Common myeloid progenitor, CD34-positive (primary cell): ENCODE measurements around the gene IFNL3.
"Not testable (repeated sequence)": the region's sequence is repeated elsewhere in the genome, so short reads cannot be mapped to it uniquely, and the experiment has no call there.

ENCODE experiments used
- CTCF ChIA-PET: fragments of 350-600 bp; sonication (Branson Sonifier 250); formaldehyde crosslinking; loops from one replicate; lab custom pipeline; 2021; ENCODE audit warnings: antibody characterized with exemption; lab: Charles Lee
- POLR2A ChIA-PET: fragments of 350-600 bp; sonication (Branson Sonifier 250); formaldehyde crosslinking; loops from one replicate; lab custom pipeline; 2021; ENCODE audit warnings: antibody characterized with exemption; lab: Charles Lee
- DNase-seq, 3 donors: peaks; one replicate each; pipeline versions ENCODE4 v3.0.0 to v3.0.0-alpha.2; 2013
- H3K27ac ChIP-seq, 2 experiments: 1 replicate in 1 of 2; 2 replicates in 1 of 2; pipeline ENCODE4 v1.7.0; 2013; ENCODE audit warnings: inconsistent platforms in 2 of 2, low read length in 2 of 2, mild to moderate bottlenecking in 2 of 2, low read depth in 1 of 2, moderate library complexity in 1 of 2; ENCODE audit not compliant: severe bottlenecking in 2 of 2, insufficient read depth in 1 of 2, poor library complexity in 1 of 2
- H3K27me3 ChIP-seq, 5 experiments: replicated peaks in 2 of 5; 1 replicate in 3 of 5; 2 replicates in 2 of 5; pipeline versions ENCODE4 v1.6.1 to v1.7.0; 2013; ENCODE audit warnings: low read length in 4 of 5, mild to moderate bottlenecking in 2 of 5, moderate library complexity in 2 of 5, inconsistent platforms in 1 of 5; ENCODE audit not compliant: insufficient read depth in 5 of 5, control insufficient read depth in 4 of 5
- H3K36me3 ChIP-seq, 4 experiments: 1 replicate in 2 of 4; 2 replicates in 2 of 4; pipeline versions ENCODE4 v1.6.1 to v1.7.0; 2013; ENCODE audit warnings: low read length in 3 of 4, control low read depth in 1 of 4, mild to moderate bottlenecking in 1 of 4; ENCODE audit not compliant: control insufficient read depth in 4 of 4, insufficient read depth in 4 of 4
- H3K4me1 ChIP-seq, 4 experiments: 1 replicate in 3 of 4; 2 replicates in 1 of 4; pipeline versions ENCODE4 v1.6.1 to v1.7.1; 2013; ENCODE audit warnings: low read length in 3 of 4, mild to moderate bottlenecking in 3 of 4, control low read depth in 1 of 4, inconsistent platforms in 1 of 4, moderate library complexity in 1 of 4; ENCODE audit not compliant: control insufficient read depth in 4 of 4, insufficient read depth in 4 of 4; ENCODE audit errors: control extremely low read depth in 1 of 4
- H3K4me3 ChIP-seq, 7 experiments: 1 replicate in 4 of 7; 2 replicates in 3 of 7; pipeline versions ENCODE4 v1.5.1 to v1.7.0; 2013; ENCODE audit warnings: mild to moderate bottlenecking in 7 of 7, low read length in 6 of 7, moderate library complexity in 6 of 7, inconsistent platforms in 2 of 7, low read depth in 2 of 7, control low read depth in 1 of 7; ENCODE audit not compliant: insufficient read depth in 4 of 7, control insufficient read depth in 1 of 7; ENCODE audit errors: extremely low read depth in 1 of 7
- H3K9me3 ChIP-seq, 5 experiments: 1 replicate in 4 of 5; 2 replicates in 1 of 5; pipeline versions ENCODE4 v1.6.1 to v1.7.1; 2013; ENCODE audit warnings: low read length in 4 of 5, mild to moderate bottlenecking in 2 of 5, inconsistent platforms in 1 of 5, low read depth in 1 of 5, moderate library complexity in 1 of 5; ENCODE audit not compliant: control insufficient read depth in 4 of 5, insufficient read depth in 2 of 5; ENCODE audit errors: control extremely low read depth in 1 of 5
- WGBS: methylation state at CpG from one replicate; pipeline ENCODE4 v1.1.5; 2013; ENCODE audit not compliant: insufficient coverage; 5-methylcytosine and 5-hydroxymethylcytosine counted together

The IFNL3 gene

GRCh38 chr19:39246951-39247669, 2.3 kb upstream of the IFNL3 start:
- Histone ChIP-seq H3K27ac (no peak overlapping the region), H3K9me3 (no peaks in the 10 kb centered on the region), H3K4me3 (peak overlapping the region in 2 of 7 experiments; percentile 16 to 48), H3K27me3 (peaks cover 0 to 2% (median 0%) of the 10 kb centered on the region in 5 experiments), H3K4me1 (peaks cover 0 to 41% (median 25%) of the 10 kb centered on the region in 4 experiments), H3K36me3 (no peaks in the 10 kb centered on the region)
- peak in 2 of 3 donors; percentile 56 to 67 for DNase-seq
- ChIA-PET POLR2A (no interaction called here), CTCF (interaction anchor here (0.9 to 1.2 kb wide), 4 partner anchors 10 to 80 kb away, joined by 3 to 5 read pairs (median 4); no protein-coding TSS in a partner anchor)
- 35% methylated on average over 33 of the region's 42 CpGs for WGBS

GRCh38 chr19:39245166-39245565, 360 bp upstream of the IFNL3 start:
- H3K27ac ChIP-seq, CTCF ChIA-PET, DNase-seq, POLR2A ChIA-PET, H3K27me3 ChIP-seq, H3K36me3 ChIP-seq, H3K4me3 ChIP-seq, H3K9me3 ChIP-seq: not testable (repeated sequence)
- WGBS, result no CpG with 5 or more reads among the region's 1 CpG
- H3K4me1 ChIP-seq, result peaks cover 0 to 38% (median 22%) of the 10 kb centered on the region in 4 experiments

GRCh38 chr19:39243741-39244140, 1.1 kb downstream of the IFNL3 start:
- 98% methylated on average over 5 of the region's 13 CpGs for WGBS
- H3K4me1 ChIP-seq, result peaks cover 0 to 29% (median 19%) of the 10 kb centered on the region in 4 experiments
- H3K4me3 ChIP-seq, H3K27ac ChIP-seq, POLR2A ChIA-PET, H3K27me3 ChIP-seq, DNase-seq, H3K9me3 ChIP-seq, H3K36me3 ChIP-seq, CTCF ChIA-PET: not testable (repeated sequence)

- no peak for DNase-seq
- CTCF ChIA-PET, result interaction anchor here (0.7 to 1.6 kb wide), 3 partner anchors 9 to 131 kb away, joined by 3 to 7 read pairs (median 5); no protein-coding TSS in a partner anchor
- Histone ChIP-seq H3K4me1 (peaks cover 0 to 28% (median 16%) of the 10 kb centered on the region in 4 experiments), H3K27ac (no peak overlapping the region), H3K9me3 (no peaks in the 10 kb centered on the region), H3K4me3 (no peak overlapping the region), H3K27me3 (no peaks in the 10 kb centered on the region), H3K36me3 (no peaks in the 10 kb centered on the region)
- WGBS, result 98% methylated on average over 7 of the region's 7 CpGs
- POLR2A ChIA-PET, result no interaction called here
These were observed 4.4 kb downstream of the IFNL3 start for GRCh38 chr19:39240421-39240820.

- CTCF ChIA-PET, result interaction anchor here (1.0 to 2.4 kb wide), 4 partner anchors 14 to 93 kb away, joined by 3 to 13 read pairs (median 4); no protein-coding TSS in a partner anchor
- Histone ChIP-seq H3K9me3 (no peaks in the 10 kb centered on the region), H3K36me3 (no peaks in the 10 kb centered on the region), H3K27me3 (no peaks in the 10 kb centered on the region), H3K4me1 (peaks cover 0 to 28% (median 16%) of the 10 kb centered on the region in 4 experiments), H3K4me3 (no peak overlapping the region), H3K27ac (no peak overlapping the region)
- POLR2A ChIA-PET, result no interaction called here
- no peak for DNase-seq
- WGBS, result 100% methylated on average over 6 of the region's 6 CpGs
These were observed 5.9 kb downstream of the IFNL3 start for GRCh38 chr19:39238944-39239343.

GRCh38 chr19:39238209-39238608, 6.6 kb downstream of the IFNL3 start:
- DNase-seq, result no peak
- H3K27ac ChIP-seq, result no peak overlapping the region
- H3K36me3 ChIP-seq, result no peaks in the 10 kb centered on the region
- no peaks in the 10 kb centered on the region for H3K9me3 ChIP-seq
- CTCF ChIA-PET, result interaction anchor here (1.7 to 2.4 kb wide), 3 partner anchors 13 to 93 kb away, joined by 3 to 13 read pairs (median 5); no protein-coding TSS in a partner anchor
- H3K4me3 ChIP-seq, result peak overlapping the region in 2 of 7 experiments; percentile 51
- peaks cover 0 to 28% (median 16%) of the 10 kb centered on the region in 4 experiments for H3K4me1 ChIP-seq
- H3K27me3 ChIP-seq, result no peaks in the 10 kb centered on the region
- WGBS, result 92% methylated on average over 5 of the region's 6 CpGs
- POLR2A ChIA-PET, result interaction anchor here (0.6 kb wide), 1 partner anchor 410 kb away, joined by 3 read pairs; no protein-coding TSS in a partner anchor
